GM19452 (cell line): ENCODE measurements around the gene HPCAL1.

Experiments
- ATAC-seq: cut with Tn5 transposase; IDR thresholded peaks from one replicate; pipeline ENCODE4 v1.9.1; 2021; ENCODE audit not compliant: unreplicated experiment

The HPCAL1 gene

DNA sequence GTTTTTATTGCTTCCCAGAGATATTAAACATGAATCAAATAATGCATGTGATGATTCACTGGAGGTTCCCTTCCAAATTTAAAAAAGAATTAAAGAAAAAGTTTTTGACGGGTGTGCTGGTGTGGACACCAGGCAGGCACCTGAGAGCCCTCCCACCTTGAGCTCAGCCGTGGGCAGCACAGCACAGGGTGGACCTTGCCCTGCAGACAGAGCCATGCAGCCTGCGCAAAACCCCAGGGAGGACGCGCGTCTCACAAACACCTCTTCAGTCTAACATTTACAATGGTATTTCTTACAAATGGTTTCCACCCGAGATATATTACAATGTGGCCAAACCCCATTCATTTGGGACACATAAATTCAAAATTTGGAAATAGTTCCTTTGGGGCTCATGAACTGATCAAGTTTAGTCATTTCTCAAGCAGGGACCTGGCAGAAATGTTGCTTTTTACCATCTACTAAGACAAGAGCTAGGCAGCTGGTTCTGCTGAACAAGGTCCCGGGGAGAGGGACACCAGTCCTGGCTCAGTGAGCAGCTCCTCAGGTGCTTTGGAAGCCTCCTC, 100.0 kb downstream of the HPCAL1 start:
- ATAC-seq = no peak

GRCh38 chr2:10404324-10405143, 101.8 kb downstream of the HPCAL1 start:
- ATAC-seq = no peak

DNA sequence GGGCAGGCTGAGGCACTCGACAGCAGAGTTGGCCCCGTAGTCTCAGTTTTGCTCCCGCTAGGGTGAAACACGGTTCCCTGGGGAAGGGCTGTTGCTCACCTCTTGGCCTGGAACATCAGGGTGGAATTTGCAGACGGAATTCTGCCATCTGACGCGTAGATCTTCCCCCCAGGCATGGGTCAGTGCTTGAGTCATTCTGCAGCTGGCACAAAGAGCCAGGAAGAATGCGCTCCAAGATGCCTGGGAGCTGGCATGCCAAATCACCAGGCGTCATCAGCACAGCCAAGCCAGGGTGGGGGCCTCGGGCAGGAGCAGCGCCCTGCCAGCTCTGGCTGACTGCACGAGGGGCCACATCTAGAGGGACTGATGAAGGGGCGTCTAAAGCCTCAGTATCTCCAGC, 102.7 kb downstream of the HPCAL1 start:
- no peak for ATAC-seq

- ATAC-seq = no peak
These were observed 103.3 kb downstream of the HPCAL1 start for GRCh38 chr2:10406016-10406415.

GRCh38 chr2:10406491-10407188, 103.9 kb downstream of the HPCAL1 start:
- ATAC-seq = no peak

- ATAC-seq = no peak
These were observed 104.7 kb downstream of the HPCAL1 start for GRCh38 chr2:10407432-10407831.

- ATAC-seq = peak; percentile 49
These were observed 105.3 kb downstream of the HPCAL1 start for GRCh38 chr2:10407841-10408648.

DNA sequence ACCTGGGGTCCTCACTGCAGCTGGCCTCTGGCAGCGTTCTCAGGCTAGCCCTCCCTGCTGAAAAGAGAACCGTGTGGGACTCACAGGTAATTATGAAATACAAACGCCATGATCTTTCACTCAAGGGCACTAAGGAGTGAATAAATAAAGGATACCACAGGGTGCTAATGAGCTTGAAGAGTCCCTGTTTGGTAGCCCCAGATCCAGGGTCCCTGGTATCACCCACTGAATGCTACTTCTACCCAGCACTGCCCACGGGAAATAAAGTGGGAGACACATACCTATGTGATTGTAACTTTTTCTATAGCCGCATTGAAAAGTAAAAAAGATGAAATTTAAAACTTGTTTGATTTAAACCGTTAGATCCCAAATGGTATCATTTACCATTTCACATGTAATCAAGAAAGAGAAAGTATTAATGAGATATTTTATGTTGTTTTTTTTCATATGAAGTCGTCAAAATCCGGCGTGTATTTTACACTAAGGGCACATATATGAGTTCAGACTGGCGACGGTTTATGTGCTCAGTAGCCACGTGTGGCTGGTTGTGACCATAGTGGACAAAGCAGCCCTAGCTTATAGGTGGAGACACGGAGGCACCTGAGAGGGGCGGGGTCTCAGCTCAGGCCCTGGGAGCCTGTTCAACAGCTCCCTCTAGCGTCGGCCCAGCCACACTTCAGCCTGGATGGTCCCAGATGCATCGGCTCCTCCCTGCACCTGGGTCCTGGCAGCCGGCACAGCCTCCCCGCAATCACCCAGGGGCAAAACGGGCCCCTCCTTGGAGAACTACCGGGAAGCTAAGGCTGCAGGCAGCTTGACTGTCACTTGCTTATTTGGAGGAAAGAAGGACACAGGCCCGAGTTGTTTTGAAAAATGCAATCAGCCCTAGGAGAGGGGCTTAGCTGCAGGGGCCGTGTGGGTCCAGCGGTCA, 106.2 kb downstream of the HPCAL1 start:
- ATAC-seq = peak; percentile 45

GRCh38 chr2:10410001-10410822, 107.5 kb downstream of the HPCAL1 start:
- ATAC-seq = peak; percentile 72

GRCh38 chr2:10410823-10411437, 108.2 kb downstream of the HPCAL1 start:
- ATAC-seq = no peak

DNA sequence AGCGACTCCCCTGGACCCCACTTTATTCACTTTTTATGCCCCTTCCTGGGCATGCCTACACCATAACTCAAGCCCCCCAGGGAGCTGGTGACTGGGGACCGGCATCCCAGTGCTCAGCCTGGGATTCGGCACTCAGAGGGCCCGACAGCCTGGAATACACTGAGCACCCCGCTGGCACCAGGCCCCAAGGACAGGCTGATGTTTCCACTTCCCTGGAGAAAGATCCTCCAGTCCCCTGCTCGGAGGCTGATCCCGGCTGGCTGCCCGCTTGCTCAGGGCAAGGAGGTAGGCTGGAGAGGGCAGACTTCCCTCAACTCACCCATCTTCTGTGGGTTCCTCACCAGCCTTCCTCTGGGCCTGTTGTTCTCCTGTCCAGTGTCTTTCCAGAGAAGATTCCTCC, 108.9 kb downstream of the HPCAL1 start:
- no peak for ATAC-seq

- ATAC-seq = no peak
These were observed 109.7 kb downstream of the HPCAL1 start for GRCh38 chr2:10412380-10412779.

DNA sequence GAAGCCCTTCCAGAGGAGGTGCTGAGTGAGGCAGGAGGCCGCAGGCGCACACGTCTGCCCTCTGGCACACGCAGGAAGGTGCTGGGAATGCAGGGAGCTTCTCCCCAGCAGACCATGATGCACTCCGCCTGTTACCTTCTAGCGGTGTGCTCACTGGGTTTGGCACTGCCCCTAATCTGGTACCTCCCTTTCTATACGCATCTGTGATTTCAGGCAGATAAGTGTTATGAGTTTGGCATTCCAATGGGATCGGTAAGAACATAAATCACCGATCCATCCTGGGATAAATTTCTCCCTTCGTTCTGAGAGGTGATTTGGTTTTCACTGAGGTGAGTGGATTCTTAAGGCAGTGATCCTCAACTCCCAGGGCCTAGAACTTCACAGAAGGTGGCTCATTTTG, 110.8 kb downstream of the HPCAL1 start:
- no peak for ATAC-seq

DNA sequence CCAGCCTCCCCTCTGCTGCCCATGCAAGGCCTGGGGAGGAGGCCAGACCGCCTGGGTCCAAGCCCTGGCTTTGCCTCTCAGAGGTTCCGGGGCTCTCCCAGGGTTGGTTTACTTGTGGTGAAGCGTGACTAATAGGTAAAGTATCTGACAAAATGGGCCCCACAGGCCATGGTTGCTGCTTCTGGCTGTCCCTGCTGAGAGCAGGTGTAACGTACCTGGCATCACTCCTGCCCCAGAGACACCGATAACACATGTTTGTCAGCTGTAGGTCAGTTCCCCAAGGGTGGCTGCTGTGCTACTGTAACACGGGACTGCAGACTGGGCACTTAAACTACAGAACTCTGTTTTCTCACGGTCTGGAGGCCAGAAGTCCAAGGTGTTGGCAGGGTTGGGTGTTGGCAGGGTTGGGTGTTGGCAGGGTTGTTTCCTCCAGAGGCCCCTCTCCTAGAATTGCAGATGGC, 111.3 kb downstream of the HPCAL1 start:
- ATAC-seq = no peak

DNA sequence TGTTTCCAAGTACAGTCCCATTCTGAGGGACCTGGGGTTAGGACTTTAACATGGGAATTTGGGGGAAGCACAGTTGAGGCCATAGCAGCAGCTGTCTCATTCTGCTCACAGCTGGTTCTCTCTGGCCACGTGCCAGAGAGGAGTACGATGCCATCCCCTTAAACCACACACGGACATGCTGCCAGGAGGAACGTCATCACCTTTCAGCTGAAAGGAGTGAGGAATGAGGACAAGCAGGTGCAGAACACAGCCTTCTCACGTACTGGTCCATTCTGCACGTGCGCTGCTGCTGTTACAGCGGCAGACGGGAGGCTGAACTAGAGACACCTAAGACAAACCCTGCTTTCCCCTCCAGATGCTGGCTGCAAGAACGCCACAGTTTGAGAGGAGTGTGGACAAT, 111.9 kb downstream of the HPCAL1 start:
- no peak for ATAC-seq

GRCh38 chr2:10415048-10415447, 112.3 kb downstream of the HPCAL1 start:
- ATAC-seq = no peak

DNA sequence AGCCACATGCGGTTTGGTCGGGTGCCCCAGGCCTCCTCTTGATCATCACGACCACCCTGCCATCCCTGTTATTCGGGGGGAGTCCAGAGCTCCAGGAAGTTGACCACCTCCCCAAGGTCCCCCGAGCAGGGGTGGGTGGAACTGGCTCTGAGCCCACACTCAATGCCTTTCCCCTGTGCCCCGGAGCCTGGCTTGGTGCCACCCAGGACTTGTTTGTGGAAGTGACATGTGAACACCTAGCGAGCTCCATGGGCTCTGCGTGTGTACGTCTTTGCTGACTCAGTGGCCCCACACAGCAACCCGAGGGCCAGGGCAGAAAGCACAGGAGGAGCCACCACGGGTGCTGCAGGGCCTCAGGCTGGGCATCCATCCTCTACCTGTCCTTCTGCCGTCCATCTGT, 112.9 kb downstream of the HPCAL1 start:
- no peak for ATAC-seq

- no peak for ATAC-seq
These were observed 115.0 kb downstream of the HPCAL1 start for GRCh38 chr2:10417551-10418335.
